C4-2B (cell line): ENCODE results near the gene AGAP1.

Source experiments
- H3K27ac ChIP-seq: fragments of 450-650 bp; 2 replicates; pipeline ENCODE4 v1.5.1; 2017
- CTCF ChIP-seq: fragments of 450-650 bp; conservative IDR thresholded peaks from 2 replicates; pipeline ENCODE4 v1.5.1; 2017; ENCODE audit warnings: mild to moderate bottlenecking
- ZFX ChIP-seq: fragments of 450-650 bp; IDR thresholded peaks from 2 replicates; pipeline ENCODE4 v1.6.1; 2017

Gene AGAP1

GRCh38 chr2:235510318-235510717, 16.5 kb downstream of the AGAP1 start:
- no peak for TF ChIP-seq CTCF
- TF ChIP-seq ZFX: no peak

GRCh38 chr2:235511187-235511661, 17.4 kb downstream of the AGAP1 start:
- no peak overlapping the region for H3K27ac ChIP-seq
- no peak for TF ChIP-seq CTCF
- TF ChIP-seq ZFX: no peak

More at GRCh38 chr2:235510318-235510717, 16.5 kb downstream of the AGAP1 start:
- H3K27ac ChIP-seq: no peak overlapping the region

GRCh38 chr2:235511751-235512698, 18.2 kb downstream of the AGAP1 start:
- no peak overlapping the region for H3K27ac ChIP-seq
- no peak for TF ChIP-seq ZFX
- no peak for TF ChIP-seq CTCF

GRCh38 chr2:235512699-235513053, 18.8 kb downstream of the AGAP1 start:
- no peak overlapping the region for H3K27ac ChIP-seq
- TF ChIP-seq ZFX: no peak

GRCh38 chr2:235513984-235514626, 20.3 kb downstream of the AGAP1 start:
- H3K27ac ChIP-seq: no peak overlapping the region
- TF ChIP-seq ZFX: no peak
- TF ChIP-seq CTCF: no peak

GRCh38 chr2:235514627-235515363, 21.0 kb downstream of the AGAP1 start:
- H3K27ac ChIP-seq: no peak overlapping the region
- TF ChIP-seq CTCF: no peak
- TF ChIP-seq ZFX: no peak

GRCh38 chr2:235515364-235515742, 21.5 kb downstream of the AGAP1 start:
- H3K27ac ChIP-seq: no peak overlapping the region
- TF ChIP-seq CTCF (no peak), ZFX (no peak)
